NCI-H187 (cell line): ENCODE results near the gene MAG.
"Not testable (repeated sequence)": the region's sequence is repeated elsewhere in the genome, so short reads cannot be mapped to it uniquely, and the experiment has no call there.

Experiments
- DNase-seq, 2 experiments: peaks; one replicate each; lab custom pipeline; 2025; lab: John Stamatoyannopoulos, UW

MAG gene

DNA sequence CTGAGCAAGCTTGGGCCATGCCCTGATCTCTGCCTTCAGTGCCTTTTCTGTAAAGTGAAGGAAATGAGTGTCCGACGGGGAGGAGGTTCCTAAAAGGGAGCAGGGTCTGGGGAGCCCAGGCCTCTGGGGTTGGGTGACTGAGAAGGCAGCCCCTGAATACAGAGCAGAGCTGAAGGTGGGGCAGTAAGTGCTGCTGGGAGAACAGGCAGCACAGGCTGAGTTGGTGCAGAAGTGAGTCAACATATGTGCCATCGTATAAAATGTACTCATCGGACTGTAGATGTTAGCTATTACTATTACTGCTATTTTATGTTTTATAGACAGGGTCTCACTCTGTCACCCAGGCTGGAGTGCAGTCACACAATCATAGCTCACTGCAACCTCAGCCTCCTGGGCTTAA, 10.7 kb upstream of the MAG start:
- DNase-seq: no peak

DNA sequence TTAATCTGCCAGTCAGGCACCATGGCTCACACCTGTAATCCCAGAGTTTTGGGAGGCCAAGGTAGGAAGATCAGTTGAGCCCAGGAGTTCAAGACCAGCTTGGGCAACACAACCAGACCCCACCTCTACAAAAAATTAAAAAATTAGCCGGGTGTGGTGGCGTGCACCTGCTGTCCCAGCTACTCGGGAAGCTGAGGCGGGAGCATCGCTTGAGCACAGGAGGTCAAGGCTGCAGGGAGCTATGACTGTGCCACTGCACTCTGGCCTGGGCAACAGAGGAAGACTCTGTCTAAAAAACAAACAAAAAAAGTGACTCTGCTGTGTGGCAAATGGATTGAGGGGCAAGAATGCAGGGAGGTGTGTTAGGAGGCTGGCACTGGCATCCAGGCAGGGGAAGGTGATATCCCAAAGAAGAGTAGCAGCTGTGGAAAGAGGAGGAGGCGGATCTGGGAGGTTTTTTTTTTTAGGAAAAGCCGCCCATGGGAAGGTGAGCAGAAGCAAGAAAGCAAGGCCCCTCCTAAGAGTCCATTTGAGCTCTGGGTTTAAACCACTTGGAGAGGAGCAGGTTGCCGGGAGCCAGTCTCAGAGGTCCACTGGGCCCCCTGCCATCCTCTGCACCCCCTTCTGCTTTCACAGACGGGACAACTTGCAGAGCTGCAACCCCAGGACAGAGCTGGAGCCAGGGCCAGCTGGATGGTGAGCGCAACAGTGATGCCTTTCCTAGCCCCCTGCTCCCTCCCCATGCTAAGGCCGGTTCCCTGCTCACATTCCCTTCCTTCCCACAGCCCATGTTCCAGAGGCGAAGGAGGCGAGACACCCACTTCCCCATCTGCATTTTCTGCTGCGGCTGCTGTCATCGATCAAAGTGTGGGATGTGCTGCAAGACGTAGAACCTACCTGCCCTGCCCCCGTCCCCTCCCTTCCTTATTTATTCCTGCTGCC, 7.5 kb upstream of the MAG start:
- DNase-seq: no peak

DNA sequence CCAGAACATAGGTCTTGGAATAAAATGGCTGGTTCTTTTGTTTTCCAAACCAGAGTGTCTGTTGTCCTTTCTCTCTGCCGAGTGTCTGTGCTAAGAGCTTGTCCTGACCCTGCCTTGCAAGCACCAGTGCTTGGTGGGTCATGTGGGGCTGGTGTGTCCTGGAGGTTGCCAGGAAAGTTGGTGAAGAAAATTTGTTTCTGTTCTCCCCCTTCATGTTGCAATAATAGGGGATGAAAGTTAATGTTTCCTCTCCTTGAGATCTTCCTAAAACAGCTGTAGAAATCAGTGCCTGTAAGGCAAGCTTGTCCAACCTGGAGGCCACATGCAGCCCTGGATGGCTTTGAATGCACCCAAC, 6.9 kb upstream of the MAG start:
- DNase-seq: no peak

DNA sequence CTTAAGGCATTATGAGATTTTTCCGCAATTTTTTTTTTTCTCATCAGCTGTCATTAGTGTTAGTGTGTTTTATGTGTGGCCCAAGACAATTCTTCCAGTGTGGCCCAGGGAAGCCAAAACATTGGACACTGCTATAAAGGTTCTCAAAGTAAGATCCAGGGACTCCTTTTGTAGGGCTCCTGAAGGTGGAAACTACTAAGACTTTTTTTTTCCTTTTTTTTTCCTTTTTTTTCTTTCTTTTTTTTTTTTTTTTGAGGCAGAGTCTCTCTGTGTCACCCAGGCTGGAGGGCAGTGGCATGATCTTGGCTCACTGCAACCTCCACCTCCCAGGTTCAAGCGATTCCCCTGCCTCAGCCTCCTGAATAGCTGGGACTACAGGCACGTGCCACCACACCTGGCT, 6.5 kb upstream of the MAG start:
- DNase-seq: not testable (repeated sequence)

DNA sequence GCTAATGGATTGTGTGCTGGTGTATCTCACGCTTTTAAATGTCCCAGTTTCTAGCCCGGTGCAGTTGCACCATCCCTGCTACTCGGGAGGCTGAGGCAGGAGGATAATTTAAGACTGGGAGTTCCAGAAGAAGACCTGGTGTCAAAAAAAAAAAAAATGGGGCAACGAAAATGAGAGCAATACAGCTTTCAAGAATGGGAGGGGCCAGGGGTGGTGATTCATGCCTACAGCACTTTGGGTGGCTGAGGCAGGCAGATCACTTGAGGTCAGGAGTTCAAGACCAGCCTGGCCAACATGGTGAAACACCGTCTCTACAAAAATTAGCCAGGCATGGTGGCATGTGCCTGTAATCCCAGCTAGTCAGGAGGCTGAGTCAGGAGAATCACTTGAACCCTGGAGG, 5.9 kb upstream of the MAG start:
- DNase-seq: not testable (repeated sequence)

DNA sequence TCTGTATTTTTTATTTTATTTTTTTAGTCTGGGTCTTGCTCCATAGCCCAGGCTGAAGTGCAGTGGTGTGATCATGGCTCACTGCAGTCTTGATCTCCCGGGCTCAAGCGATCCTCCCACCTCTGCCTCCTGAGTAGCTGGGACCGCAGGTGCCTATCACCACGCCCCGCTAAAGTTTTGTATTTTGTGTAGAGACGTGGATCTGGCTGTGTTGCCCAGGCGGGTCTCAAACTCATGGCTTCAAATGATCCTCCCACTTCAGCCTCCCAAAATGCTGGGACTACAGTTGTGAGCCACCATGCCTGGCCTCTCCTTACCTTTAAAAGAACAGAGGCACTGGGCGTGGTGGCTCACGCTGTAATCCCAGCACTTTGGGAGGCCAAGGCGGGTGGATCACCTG, 4.2 kb upstream of the MAG start:
- DNase-seq: no peak

DNA sequence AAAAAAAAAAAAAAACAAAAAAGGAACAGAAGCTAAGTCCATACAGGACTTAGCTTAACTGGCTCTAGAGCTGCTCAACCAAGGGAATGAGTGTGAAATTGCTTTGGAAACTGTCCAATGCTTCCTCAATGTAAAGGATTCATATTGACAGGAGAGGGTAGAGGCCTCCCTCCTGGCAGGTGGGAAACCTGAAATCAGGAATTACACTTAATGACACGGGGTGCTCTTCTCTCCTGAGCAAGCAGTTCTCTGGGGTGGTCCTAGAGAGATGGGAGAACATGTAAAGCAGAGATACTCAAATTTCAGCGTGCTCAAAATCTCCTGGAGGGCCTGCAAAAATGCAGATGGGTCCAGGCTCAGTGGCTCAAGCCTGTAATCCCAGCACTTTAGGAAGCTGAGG, 3.6 kb upstream of the MAG start:
- DNase-seq: no peak

DNA sequence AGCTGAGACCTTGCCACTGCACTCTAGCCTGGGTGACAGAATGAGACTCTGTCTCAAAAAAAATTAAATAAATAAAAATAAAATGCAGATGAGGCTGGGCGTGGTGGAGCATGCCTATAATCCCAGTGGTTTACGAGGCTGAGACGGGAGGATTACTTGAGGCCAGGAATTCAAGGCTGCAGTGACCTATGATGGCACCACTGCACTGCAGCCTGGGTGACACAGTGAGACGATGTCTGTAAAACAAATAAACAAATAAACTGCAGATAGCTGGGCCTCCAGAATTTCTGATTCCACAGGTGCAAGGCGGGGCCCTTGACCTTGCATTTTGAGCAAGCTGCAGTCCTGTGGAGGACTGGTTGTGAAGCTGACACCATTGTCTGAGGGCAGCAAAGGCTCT, 3.1 kb upstream of the MAG start:
- no peak for DNase-seq

DNA sequence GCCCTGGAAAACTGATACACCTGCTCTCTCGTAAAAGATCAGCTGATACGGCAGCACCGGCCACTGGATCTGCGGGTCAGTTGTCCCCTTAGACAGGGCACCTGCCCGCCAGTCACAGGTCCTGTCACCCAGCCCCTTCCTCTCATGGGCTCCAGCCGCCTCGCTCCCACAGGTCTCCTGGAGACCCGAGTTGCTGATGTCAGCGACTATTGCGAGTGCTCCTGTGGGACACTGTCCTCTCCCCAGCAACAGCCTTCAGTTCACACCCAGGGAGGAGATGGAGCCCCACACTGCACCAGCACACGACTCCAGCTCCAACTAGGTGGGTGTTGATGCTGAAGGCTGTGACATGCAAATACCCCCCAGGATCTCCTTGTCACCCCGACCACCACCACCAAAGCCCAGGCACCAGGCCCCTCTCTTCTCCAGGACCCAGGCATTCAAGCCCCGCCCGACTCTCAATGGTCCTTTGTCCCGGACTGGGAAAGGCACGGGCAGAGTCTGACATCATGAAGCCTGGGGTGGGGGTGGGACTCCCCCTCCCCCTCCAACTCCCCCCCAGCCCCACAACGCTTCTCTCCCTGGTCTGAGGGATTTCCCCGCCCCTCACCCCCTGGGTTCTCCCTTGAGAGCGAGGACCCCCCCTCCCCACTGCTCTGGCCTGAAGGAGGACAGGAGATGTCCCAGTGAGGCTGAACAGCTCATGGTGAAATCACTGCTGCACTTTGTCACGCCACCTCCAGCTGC, 1.4 kb upstream of the MAG start:
- no peak for DNase-seq

DNA sequence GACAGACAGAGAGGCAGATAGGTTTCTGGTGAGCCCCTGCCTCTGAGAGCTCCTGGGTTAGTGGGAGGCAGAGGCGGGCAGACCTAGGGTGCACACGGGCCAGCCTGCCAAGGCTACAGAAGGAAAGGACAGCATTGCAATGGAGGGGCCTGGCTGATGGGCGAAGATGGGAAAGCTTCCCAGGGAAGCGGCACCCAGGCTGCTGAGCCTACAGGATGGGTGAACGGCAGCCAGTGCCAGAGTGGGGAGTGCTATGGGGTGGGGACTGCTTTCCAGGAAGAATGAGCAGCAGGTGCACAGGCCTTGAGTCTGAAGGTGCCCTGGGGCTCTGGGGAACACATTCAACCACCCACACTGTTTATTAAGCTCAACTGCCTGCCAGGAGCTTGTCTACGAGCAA, 702 bp upstream of the MAG start:
- no peak for DNase-seq

DNA sequence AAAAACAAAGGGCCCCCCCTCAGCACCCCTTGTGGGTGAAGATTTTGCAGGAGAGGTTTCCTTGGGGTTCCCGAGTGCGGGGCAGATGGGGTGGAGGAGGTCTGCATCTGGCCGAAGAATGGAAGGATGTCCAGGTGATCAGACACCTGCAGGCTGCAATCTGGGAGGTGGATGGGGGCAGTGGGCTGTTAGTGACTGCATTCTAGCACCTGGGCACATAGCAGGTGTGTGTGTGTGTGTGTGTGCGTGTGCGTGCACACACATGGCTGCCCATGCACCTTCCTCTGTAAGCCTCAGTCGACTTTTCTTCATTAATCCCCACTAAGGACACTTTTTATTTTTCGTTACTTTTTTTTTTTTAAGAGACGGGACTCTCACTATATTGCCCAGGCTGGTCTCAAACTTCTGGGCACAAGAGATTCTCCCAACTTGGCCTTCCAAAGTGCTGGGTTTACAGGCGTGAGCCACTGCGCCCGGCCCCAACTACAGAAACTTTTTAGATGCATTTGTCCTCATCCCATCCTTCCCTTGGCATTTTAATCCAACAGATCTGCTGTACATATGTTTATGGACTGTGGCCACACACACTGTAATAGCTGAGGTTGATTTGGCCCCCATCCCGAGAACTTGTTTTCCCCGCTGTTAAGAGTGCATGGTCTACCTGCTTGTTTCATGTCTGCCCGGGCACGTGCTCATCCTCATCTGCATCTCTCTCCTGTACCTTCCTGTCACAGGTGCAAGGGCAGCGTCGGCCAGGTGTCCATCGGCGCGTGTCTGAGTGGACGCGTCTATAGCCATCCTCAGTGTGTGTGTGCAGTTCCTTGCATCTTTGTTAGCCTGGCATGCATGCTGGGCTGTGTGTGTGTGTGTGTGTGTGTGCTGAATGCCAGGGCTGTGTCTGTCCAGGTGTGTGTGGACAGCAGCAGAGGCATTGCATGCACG, 731 bp downstream of the MAG start:
- no peak for DNase-seq

DNA sequence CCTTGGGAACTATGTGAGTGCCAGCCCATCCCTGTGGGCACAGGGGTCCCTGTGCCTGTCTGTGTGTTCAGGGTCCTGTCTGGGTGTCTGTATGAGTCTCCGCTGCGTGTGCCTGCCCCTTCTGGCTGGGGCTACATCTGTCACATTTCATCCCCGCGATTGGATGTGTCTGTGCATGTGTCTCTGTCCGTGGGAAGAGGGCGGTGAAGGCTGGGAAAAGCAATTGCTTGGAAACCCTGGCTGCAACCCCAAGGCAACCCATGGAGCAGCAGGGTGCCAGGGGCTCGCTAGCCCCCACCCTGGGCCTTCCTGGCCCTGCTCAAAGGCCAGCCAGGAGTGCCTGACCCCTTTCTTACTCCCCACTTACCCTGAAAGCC, 1.4 kb downstream of the MAG start:
- no peak for DNase-seq

DNA sequence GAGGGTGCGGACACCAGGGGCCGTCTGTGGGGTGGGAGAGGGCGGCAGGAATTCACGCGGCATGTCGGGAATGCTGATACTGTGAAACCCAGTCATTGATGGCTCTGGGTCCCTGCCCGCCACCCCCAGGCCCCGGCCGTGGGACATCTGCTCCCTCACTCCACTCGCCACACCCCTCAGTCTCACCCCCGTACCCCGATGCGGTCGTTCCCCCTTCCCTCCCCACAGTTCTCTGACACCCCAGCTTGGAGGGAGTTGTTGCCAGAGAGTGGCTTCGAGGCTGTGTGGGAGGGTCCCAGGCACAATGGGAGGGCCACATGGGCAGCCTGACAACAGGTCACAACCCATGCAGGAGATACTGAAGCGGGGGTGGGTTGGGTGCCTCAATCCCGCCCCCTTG, 1.8 kb downstream of the MAG start:
- no peak for DNase-seq

DNA sequence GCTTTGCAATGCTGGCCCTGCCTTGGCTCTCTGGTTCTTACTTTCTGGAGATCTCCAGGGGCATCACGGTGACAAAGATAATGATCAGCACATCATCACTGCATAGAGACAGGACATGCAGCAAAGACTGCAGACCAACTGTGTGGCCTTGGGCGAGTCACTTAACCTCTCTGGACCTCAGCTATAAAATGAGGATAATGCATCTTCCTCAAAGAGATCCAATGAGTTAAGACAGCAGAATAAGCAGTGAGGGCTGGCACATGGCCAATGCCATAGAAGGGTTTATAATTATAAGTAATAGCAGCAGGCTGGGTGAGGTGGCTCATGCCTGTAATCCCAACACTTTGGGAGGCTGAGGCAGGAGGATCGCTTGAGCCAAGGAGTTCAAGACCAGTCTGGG, 2.4 kb downstream of the MAG start:
- no peak for DNase-seq

DNA sequence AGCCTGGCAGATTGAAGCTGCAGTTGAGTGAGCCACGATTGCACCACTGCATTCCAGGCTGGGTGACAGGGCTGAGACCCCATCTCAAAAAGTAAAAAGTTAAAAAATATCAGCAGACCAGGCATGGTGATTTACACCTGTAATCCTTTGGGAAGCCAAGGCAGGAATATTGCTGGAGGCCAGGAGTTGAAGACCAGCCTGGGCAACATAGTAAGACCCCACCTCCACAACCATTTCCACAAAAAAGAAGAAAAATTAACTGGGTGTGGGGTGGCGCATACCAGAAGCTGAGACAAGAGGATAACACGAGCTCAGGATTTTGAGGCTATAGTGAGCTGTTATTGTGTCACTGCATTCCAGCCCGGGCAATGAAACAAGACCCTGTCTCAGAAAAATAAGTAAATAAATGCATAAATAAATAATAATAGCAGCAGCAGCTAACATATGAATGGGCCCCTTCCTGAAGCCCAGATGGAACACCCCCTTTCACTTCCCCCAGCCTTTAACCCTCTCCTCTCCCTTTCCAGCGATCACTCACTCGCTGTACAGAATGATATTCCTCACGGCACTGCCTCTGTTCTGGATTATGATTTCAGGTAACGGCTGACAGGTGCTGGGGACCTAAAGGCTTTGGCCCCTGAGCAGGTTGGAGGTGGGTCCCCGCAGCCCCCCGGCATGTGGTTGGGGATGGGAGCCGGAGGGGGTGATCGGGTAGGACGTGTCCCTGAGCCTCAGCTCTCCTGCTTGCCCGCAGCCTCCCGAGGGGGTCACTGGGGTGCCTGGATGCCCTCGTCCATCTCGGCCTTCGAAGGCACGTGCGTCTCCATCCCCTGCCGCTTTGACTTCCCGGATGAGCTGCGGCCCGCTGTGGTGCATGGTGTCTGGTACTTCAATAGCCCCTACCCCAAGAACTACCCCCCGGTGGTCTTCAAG, 3.2 kb downstream of the MAG start:
- DNase-seq: no peak

DNA sequence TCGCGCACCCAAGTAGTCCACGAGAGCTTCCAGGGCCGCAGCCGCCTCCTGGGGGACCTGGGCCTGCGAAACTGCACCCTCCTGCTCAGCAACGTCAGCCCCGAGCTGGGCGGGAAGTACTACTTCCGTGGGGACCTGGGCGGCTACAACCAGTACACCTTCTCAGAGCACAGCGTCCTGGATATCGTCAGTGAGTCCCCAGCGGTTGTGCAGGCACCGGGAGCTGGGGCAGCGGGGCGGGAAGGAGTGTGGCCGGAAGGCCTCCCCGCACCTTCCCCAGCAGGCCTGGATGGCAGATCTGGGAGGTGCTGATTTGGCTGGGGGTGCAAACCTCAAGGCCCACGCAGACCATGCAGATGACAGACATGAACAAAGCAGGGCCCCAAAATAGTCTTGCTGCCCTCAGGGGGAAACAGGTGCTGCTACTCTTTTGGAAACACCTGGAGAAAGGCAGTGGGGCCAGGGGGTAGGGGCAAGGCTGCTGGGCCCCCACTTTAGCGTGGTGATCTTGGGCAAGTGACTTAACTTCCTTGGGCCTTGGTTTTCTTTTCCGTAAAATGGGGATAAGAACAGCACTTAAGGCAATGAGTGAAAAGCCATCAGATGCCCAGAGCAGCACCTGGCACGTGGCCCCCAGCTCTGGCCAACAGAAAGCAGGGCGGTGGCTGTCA, 4.0 kb downstream of the MAG start:
- DNase-seq: no peak

DNA sequence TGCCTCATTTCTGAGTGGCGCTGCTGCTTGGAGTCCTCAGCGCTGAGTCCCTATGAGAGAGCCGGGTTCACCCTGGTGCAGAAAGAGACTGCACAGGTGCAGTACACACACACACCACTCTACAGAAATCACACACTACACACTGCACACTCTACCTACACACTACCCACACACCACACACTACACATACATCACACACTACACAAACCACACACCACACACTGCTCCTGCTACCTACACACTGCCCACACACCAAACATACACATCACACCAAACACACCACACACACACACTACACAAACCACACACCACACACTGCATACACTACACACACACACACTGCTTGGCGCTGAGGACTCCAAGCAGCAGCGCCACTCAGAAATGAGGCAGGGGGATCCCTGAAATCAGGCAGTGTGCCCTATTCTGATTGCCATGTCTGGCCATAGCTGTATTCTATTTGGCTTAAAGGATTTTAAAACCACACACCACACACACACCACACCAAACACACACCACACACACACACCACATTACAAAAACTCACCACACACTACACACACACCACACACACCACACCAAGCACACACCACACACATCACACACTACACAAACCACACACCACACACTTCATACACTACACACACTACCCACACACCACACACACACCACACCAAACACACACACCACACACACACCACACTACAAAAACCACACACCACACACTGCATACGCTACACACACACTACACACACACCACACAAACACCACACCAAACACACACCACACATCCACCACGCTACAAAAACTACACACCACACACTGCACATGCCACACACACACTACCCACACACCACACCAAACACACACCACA, 4.9 kb downstream of the MAG start:
- DNase-seq: no peak

DNA sequence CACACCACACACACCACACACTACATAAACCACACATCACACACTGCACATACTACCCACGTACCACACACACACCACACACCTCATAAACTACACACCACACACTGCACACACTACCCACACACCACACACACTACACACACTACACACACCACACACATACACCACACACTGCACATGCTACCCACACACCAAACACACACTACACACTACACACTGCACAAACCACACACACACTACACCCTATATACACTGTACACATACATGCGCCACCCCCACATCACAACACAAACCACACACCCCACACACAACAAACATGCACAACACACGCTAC, 5.5 kb downstream of the MAG start:
- DNase-seq: no peak

DNA sequence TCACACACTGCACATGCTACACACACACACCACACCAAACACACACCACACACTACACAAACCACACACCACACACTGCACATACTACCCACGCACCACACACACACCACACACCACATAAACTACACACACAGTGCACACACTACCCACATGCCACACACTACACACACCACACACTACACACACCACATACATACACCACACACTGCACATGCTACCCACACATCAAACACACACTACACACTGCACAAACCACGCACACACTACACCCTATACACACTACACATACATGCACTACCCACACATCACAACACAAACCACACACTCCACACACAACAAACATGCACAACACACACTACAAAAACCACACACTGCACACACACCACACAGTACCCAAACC, 6.0 kb downstream of the MAG start:
- DNase-seq: no peak

DNA sequence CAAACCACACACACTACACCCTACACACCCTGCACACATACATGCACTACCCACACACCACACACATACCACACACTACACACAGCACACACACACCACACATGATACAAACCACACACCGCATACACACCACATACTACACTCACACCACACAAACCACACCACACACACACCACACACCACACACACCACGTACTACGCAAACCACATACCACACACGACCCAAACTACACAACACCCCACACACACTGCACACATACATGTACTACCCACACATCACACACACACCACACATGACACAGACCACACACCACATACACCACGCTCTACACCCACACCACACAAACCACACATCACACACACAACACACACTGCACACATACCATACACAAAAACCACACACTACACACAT, 6.6 kb downstream of the MAG start:
- DNase-seq: no peak
